Measurements from ENCODE around the gene CCDC197.

The CCDC197 gene

GRCh38 chr14:94027566-94028449 is 30.7 kb downstream of the CCDC197 start:
- DNase-seq = no peak

- no peak for DNase-seq
Measured at GRCh38 chr14:94028450-94028826, 31.3 kb downstream of the CCDC197 start.

GRCh38 chr14:94029265-94029664 is 32.2 kb downstream of the CCDC197 start:
- no peak for DNase-seq

GRCh38 chr14:94029671-94030203 is 32.6 kb downstream of the CCDC197 start:
- DNase-seq = no peak

GRCh38 chr14:94030571-94030970 is 33.5 kb downstream of the CCDC197 start:
- DNase-seq = no peak

GRCh38 chr14:94031161-94031882 is 34.2 kb downstream of the CCDC197 start:
- no peak for DNase-seq

- DNase-seq = no peak
Measured at GRCh38 chr14:94031883-94032279, 34.8 kb downstream of the CCDC197 start.

GRCh38 chr14:94034886-94035285 is 37.8 kb downstream of the CCDC197 start:
- DNase-seq = no peak

- DNase-seq = peak in 1 of 2 experiments; percentile 63
Measured at GRCh38 chr14:94036313-94037167, 39.4 kb downstream of the CCDC197 start.

GRCh38 chr14:94037954-94038353 is 40.9 kb downstream of the CCDC197 start:
- no peak for DNase-seq

- no peak for DNase-seq
Measured at GRCh38 chr14:94038510-94038909, 41.4 kb downstream of the CCDC197 start.

- DNase-seq = no peak
Measured at GRCh38 chr14:94038921-94039629, 42.0 kb downstream of the CCDC197 start.

GRCh38 chr14:94040247-94040646 is 43.1 kb downstream of the CCDC197 start:
- no peak for DNase-seq

GRCh38 chr14:94040796-94041195 is 43.7 kb downstream of the CCDC197 start:
- DNase-seq = no peak

- DNase-seq = no peak
Measured at GRCh38 chr14:94041551-94042346, 44.6 kb downstream of the CCDC197 start.

GRCh38 chr14:94042433-94043091 is 45.5 kb downstream of the CCDC197 start:
- DNase-seq = no peak

- no peak for DNase-seq
Measured at GRCh38 chr14:94043111-94043755, 46.1 kb downstream of the CCDC197 start.

- no peak for DNase-seq
Measured at GRCh38 chr14:94043756-94044475, 46.8 kb downstream of the CCDC197 start.

GRCh38 chr14:94044476-94045091 is 47.5 kb downstream of the CCDC197 start:
- DNase-seq = no peak
